ENCODE data around the gene TRMO. TPM values are rescaled to one million over a fixed set of nuclear protein-coding genes. Genes with fewer than 3 reads are reported as not detected.

TRMO gene
- total RNA-seq, 1 donor from 2014 or later: 32.4 TPM

- ATAC-seq (ENCODE audit: low read depth) (peak; percentile 47), DNase-seq (no peak)
- ChIA-PET CTCF (interaction anchor here (1.0 kb wide), 1 partner anchor 35 kb away, joined by 3 read pairs; no protein-coding TSS in a partner anchor), POLR2A (interaction anchor here (0.9 kb wide), 1 partner anchor 388 kb away, joined by 3 read pairs; no protein-coding TSS in a partner anchor)
- Mint-ChIP-seq H3K4me3 (peak overlapping the region; percentile 32), H3K4me1 (peaks cover 8% of the 10 kb centered on the region), H3K36me3 (ENCODE audit: low read depth) (peaks cover 6% of the 10 kb centered on the region), H3K9me3 (peaks cover 12% of the 10 kb centered on the region), H3K27me3 (peaks cover 28% of the 10 kb centered on the region), H3K27ac (peak overlapping the region; percentile 46)
- intact Hi-C loops (cut with micrococcal nuclease): loop anchor here (2.0 kb wide), 1 partner anchor 14 kb away; the partner anchor contains the start of gene FOXE1
- no peak for TF ChIP-seq CTCF (IDR thresholded peaks at IDR 0.05)
These were observed 55.5 kb downstream of the TRMO start for GRCh38 chr9:97866848-97867247.

GRCh38 chr9:97866300-97866699, 56.0 kb downstream of the TRMO start:
- TF ChIP-seq CTCF (IDR thresholded peaks at IDR 0.05): no peak
- POLR2A ChIA-PET: interaction anchor here (0.9 kb wide), 1 partner anchor 389 kb away, joined by 3 read pairs; no protein-coding TSS in a partner anchor
- Mint-ChIP-seq H3K27me3 (peaks cover 30% of the 10 kb centered on the region), H3K9me3 (peaks cover 12% of the 10 kb centered on the region), H3K4me3 (no peak overlapping the region), H3K4me1 (peaks cover 8% of the 10 kb centered on the region), H3K27ac (no peak overlapping the region), H3K36me3 (ENCODE audit: low read depth) (peaks cover 6% of the 10 kb centered on the region)
- DNase-seq: no peak
- intact Hi-C loops (cut with micrococcal nuclease): loop anchor here (2.0 kb wide), 1 partner anchor 13 kb away; the partner anchor contains the start of gene FOXE1
- no peak for ATAC-seq (ENCODE audit: low read depth)
- CTCF ChIA-PET: interaction anchor here (1.0 kb wide), 1 partner anchor 36 kb away, joined by 3 read pairs; no protein-coding TSS in a partner anchor

GRCh38 chr9:97864396-97864795, 57.9 kb downstream of the TRMO start:
- no peak overlapping the region for H3K27ac Mint-ChIP-seq
- H3K4me3 Mint-ChIP-seq: no peak overlapping the region
- DNase-seq: no peak
- ChIA-PET CTCF (no interaction called here), POLR2A (no interaction called here)
- ATAC-seq (ENCODE audit: low read depth): no peak
- peaks cover 6% of the 10 kb centered on the region for H3K36me3 Mint-ChIP-seq (ENCODE audit: low read depth)
- no peak for TF ChIP-seq CTCF (IDR thresholded peaks at IDR 0.05)
- peaks cover 39% of the 10 kb centered on the region for H3K27me3 Mint-ChIP-seq
- peaks cover 12% of the 10 kb centered on the region for H3K9me3 Mint-ChIP-seq
- intact Hi-C loops (cut with micrococcal nuclease): no loop called here
- H3K4me1 Mint-ChIP-seq: peaks cover 8% of the 10 kb centered on the region

- ATAC-seq (ENCODE audit: low read depth): no peak
These were observed 59.0 kb downstream of the TRMO start for GRCh38 chr9:97863314-97863713.

GRCh38 chr9:97861148-97861475, 61.2 kb downstream of the TRMO start:
- Mint-ChIP-seq H3K27ac (no peak overlapping the region), H3K36me3 (ENCODE audit: low read depth) (peaks cover 6% of the 10 kb centered on the region), H3K9me3 (peaks cover 8% of the 10 kb centered on the region), H3K4me3 (no peak overlapping the region), H3K27me3 (peaks cover 57% of the 10 kb centered on the region), H3K4me1 (peaks cover 6% of the 10 kb centered on the region)
- ATAC-seq (ENCODE audit: low read depth) (no peak), DNase-seq (no peak)
- ChIA-PET POLR2A (no interaction called here), CTCF (no interaction called here)
- intact Hi-C loops (cut with micrococcal nuclease): no loop called here
- no peak for TF ChIP-seq CTCF (IDR thresholded peaks at IDR 0.05)

More at GRCh38 chr9:97863314-97863713, 59.0 kb downstream of the TRMO start:
- H3K27ac Mint-ChIP-seq: no peak overlapping the region
- ChIA-PET POLR2A (no interaction called here), CTCF (interaction anchor here (0.7 kb wide), 1 partner anchor 27 kb away, joined by 3 read pairs; no protein-coding TSS in a partner anchor)
- H3K4me3 Mint-ChIP-seq: no peak overlapping the region
- H3K36me3 Mint-ChIP-seq (ENCODE audit: low read depth): peaks cover 6% of the 10 kb centered on the region
- no peak for DNase-seq
- peaks cover 12% of the 10 kb centered on the region for H3K9me3 Mint-ChIP-seq
- intact Hi-C loops (cut with micrococcal nuclease): no loop called here
- H3K27me3 Mint-ChIP-seq: peaks cover 46% of the 10 kb centered on the region
- peaks cover 8% of the 10 kb centered on the region for H3K4me1 Mint-ChIP-seq
- no peak for TF ChIP-seq CTCF (IDR thresholded peaks at IDR 0.05)
